Nasal cavity respiratory epithelium epithelial cell of viscerocranial mucosa (primary cell): Measurements from ENCODE around the gene UNC45A. TPM values are rescaled to one million over a fixed set of nuclear protein-coding genes. Genes with fewer than 3 reads are reported as not detected.

ENCODE experiments used
- total RNA-seq: library from RNA; depleted of rRNA; stranded (reverse); fragments of >200 nt; gene quantifications from 2 replicates; pipeline ENCODE4 v1.2.3, GENCODE V29; 2014

The UNC45A gene, protein sequence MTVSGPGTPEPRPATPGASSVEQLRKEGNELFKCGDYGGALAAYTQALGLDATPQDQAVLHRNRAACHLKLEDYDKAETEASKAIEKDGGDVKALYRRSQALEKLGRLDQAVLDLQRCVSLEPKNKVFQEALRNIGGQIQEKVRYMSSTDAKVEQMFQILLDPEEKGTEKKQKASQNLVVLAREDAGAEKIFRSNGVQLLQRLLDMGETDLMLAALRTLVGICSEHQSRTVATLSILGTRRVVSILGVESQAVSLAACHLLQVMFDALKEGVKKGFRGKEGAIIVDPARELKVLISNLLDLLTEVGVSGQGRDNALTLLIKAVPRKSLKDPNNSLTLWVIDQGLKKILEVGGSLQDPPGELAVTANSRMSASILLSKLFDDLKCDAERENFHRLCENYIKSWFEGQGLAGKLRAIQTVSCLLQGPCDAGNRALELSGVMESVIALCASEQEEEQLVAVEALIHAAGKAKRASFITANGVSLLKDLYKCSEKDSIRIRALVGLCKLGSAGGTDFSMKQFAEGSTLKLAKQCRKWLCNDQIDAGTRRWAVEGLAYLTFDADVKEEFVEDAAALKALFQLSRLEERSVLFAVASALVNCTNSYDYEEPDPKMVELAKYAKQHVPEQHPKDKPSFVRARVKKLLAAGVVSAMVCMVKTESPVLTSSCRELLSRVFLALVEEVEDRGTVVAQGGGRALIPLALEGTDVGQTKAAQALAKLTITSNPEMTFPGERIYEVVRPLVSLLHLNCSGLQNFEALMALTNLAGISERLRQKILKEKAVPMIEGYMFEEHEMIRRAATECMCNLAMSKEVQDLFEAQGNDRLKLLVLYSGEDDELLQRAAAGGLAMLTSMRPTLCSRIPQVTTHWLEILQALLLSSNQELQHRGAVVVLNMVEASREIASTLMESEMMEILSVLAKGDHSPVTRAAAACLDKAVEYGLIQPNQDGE
- total RNA-seq = 92.3 and 102 TPM in 2 replicates

GRCh38 chr15:90934949-90935751 lies at the start of gene UNC45A:
Gene UNC45A (plus strand): TSS chr15:90935285. CDS start chr15:90935325, 40 bp downstream.

DNA sequence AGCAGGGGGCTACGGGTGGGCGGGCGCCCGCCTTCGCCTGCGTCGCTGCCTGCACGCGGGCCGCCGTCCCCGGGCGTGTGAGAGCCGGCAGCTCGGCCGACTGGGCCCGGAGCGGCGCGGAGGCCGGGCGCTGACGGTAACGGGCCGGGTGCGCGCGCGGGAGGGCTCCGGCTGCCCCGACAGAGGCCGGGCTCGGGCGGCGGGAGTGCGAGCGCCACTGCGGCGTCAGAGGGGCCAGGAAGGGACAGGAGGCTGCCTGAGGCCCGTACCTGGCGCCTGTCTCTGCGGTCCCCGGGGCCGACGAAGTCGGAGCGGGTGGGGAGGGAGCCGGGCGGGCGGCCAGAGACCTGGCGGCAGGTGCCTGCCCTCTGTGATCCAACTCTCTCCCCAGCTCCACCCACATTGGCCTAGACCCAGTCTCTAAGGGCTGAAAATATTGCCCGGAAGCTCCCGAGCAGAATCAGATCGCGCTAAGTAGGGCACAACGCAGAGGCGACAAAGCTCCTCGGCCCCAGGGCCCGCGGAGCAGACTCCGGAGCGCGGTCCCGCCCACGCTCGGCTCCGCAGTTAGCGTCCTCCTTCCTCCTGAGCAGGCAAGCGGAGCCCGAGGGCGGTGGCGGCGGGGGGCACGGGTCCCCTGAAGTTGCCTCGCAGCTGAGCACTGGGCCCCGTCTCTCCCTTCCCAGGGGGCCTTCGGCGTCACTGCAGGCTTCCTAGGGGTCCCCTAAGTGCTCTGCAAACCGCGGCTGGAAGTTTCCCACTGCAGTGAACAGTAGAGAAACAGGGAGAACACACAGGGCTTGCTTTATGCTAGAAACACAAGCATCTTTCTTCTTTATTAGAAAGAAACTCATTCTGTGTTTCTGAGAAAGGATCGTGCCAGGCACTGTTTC lies 32.0 kb upstream of the UNC45A start, which contains the start of gene MAN2A2:
Gene MAN2A2, plus strand, starts transcription at position 463 of the 893 bp plus-strand sequence. CDS start 906 bp downstream, outside the sequence.

GRCh38 chr15:90931828-90932659 lies 3.0 kb upstream of the UNC45A start, which contains the start of gene HDDC3:
Gene HDDC3 (minus strand): TSS chr15:90932549. CDS start chr15:90932540, 9 bp downstream.

GRCh38 chr15:90954712-90955623 lies 19.9 kb downstream of the UNC45A start, which contains the start of gene RCCD1:
Gene RCCD1 (plus strand): TSS chr15:90954884. CDS start chr15:90956735, 1,851 bp downstream.

GRCh38 chr15:90994417-90995311 lies 59.6 kb downstream of the UNC45A start, which contains the start of gene PRC1:
Gene PRC1 (minus strand): TSS chr15:90994535. CDS start chr15:90994417, 118 bp downstream.

Other genes starting within 250 kb of the UNC45A start
- 0.34 and 0.36 TPM in 2 replicates for gene BLM, start 217.9 kb upstream of the UNC45A start, total RNA-seq
- 43.7 and 125 TPM in 2 replicates for gene FURIN, start 66.7 kb upstream of the UNC45A start, total RNA-seq
- gene FES, start 50.8 kb upstream of the UNC45A start, total RNA-seq = 0.34 and 2.4 TPM in 2 replicates
- 23.9 and 32.7 TPM in 2 replicates for gene MAN2A2, start 32.0 kb upstream of the UNC45A start, total RNA-seq
- 19.3 and 37.6 TPM in 2 replicates for gene HDDC3, start 2.7 kb upstream of the UNC45A start, total RNA-seq
- gene RCCD1, start 19.6 kb downstream of the UNC45A start, total RNA-seq = 13.0 and 13.2 TPM in 2 replicates
- 2.8 and 10.3 TPM in 2 replicates for gene PRC1, start 59.2 kb downstream of the UNC45A start, total RNA-seq
- 7.9 and 11.4 TPM in 2 replicates for gene VPS33B, start 87.3 kb downstream of the UNC45A start, total RNA-seq
- gene SV2B, start 165.0 kb downstream of the UNC45A start, total RNA-seq = 0.50 and 0.68 TPM in 2 replicates